NCI-H82 (cell line): ENCODE measurements around the gene SLC39A6.
"Not testable (repeated sequence)": the region's sequence is repeated elsewhere in the genome, so short reads cannot be mapped to it uniquely, and the experiment has no call there.

Source experiments
- DNase-seq: peaks from one replicate; lab custom pipeline; 2025; lab: John Stamatoyannopoulos, UW

Gene SLC39A6

DNA sequence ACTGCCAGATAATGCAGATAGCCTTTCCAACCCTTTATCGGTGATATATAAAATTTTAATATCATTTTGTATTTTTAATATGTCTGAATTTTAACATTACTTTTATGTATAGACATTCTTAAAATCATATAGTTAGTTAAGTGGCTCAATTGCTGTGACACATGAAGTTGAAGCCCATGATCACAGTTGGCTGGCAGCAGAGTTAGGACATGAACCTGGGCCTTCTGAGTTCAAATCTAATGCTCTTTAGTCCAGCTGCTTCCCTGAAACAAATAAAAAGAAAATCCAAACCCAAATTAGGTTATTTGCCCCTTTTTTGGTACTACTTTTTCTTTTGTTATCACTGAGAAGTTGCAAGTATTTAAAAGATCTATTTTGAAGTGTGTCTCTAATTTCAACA lies 6.1 kb upstream of the SLC39A6 start:
- no peak for DNase-seq

DNA sequence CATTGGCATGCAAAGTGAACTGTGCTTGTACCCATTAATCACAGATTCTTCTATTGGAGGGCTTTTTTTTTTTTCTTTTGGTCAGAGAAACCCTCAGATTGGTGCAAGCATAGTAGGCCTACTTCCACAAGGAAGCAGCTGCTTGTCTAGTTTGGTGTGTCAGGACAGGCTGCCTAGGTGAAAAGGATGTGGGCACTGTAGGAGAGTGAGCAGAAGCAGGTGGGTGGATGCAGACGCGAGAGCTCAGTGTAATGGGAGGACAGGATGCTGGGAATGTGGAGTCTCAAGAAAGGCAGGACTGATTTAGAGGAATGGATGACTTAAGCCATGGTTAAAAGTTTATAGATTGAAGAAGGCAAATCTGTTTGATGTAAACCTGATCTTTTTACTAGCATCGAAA lies 3.6 kb upstream of the SLC39A6 start:
- DNase-seq, result no peak

DNA sequence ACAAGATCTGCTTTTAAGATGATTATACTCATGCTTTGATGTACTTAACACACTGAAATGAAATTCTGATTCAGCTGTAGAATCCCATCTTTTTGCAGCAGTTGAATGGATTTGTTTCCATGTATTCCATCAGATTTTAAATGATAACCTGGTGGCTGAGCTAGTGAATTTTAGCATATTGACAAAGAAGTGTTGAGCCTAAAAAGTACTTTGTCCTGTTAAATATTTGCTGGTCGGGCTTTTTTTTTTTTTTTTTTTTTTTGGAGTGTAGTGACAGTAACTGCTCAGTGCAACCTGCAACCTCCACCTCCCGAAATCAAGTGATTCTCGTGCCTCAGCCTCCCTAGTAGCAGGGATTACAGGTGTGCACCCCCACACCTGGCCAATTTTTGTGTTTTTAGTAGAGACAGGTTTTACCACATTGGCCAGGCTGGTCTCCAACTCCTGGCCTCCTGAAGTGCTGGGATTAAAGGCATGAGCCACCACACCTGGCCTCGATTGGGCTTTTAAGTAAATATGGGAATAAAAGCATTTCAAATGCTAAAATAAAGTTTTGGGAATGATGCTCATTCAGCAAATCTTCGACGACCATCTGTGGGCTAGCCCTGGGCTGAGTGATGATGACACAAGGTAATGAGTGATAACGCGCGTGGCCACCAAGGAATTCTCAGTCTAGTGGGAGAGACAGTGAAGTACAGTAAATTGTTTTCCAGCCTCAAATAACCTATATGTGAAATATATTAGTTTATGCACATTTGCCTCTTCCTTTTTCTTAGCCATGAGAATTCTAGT lies 2.7 kb upstream of the SLC39A6 start:
- DNase-seq, result no peak

DNA sequence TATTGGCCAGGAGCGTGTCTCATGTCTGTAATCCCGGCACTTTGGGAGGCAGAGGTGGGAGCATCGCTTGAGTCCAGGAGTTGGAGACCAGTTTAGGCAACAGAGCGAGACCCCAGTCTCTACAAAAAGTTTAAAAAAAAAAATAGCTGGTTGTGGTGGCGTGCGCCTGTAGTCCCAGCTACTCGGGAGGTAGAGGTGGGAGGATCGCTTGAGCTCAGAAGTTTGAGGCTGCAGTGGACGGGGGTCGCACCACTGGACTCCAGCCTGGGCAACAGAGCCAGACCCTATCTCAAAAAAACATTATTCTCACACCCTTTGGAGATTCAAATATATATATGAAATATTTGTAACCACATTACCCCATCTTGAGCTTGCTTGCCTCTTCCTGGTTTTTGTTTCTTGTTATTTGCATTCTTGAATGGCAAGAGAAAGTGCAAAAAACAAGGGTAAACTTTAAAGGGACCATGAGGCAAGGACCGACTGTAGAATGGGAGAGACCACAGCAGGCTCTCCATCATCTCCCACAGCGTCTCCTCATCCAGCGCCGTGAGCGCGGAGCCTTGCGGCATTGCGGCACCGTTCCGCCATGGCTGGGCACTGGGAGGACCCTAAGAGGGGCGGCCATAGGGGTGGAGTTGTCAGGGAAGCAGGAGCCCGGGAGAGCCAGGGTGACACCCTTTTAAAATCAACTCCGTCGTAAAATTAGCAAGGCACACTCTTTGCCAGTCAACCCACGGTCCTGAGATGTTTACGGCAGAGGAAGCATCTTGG lies 1.9 kb upstream of the SLC39A6 start:
- DNase-seq, result peak; percentile 4

DNA sequence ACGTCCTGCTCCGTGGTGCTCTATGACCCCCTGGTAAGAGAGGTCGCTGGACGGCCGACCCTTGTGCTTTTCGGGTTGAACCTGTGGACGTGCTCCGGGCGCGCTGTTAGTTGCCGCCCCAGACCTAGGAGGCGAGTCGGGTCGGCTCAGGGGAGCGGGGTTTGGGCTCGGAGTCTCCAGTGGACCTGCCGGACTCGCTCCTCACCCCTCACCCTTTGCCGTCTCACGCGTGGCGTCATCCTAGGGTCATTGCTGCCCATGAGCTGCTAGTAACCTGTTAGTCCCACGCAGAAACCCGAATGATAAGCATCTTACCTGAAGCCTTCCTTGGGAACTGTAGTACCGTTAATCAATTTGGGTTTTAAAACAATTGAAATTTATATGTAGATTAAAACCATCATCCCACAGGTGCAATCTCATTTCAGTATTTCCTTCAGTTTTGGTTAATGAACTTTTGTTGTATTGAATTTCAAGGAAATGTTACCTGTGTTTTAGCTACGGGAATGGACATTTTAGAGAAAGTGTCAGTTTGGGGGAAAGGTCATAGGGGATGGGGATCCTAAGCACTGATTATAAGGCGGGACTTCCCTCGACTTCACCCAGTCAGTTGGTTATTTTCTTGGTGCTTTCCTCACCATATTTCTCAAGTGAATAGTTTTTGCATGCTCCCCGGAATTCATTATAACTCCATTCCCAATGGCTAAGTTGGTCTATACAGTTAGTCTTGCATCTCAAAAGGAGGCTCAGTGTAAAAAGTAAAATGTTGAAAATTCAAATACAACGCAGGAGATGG lies 1.1 kb upstream of the SLC39A6 start:
- DNase-seq, result peak; percentile 3

DNA sequence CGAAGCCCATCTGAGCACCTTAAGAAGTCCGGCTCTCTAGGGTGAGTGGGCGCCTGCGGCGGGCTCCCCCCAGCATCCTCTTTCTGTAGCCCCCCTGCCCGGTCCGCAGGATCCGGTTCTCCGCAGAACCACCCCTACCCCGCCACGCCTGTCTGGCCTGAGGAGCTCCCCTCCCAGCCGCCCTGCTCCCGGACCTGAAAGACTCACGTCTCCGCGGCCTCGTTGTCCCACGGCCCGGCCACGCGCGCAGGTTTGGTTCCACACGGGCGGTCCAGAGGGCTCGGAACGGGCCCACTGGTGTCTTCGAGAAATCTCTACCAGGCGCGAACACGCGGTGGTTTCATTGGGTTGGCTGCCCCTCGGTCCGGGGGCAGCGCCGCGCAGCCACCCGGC lies 237 bp downstream of the SLC39A6 start:
- DNase-seq, result no peak

DNA sequence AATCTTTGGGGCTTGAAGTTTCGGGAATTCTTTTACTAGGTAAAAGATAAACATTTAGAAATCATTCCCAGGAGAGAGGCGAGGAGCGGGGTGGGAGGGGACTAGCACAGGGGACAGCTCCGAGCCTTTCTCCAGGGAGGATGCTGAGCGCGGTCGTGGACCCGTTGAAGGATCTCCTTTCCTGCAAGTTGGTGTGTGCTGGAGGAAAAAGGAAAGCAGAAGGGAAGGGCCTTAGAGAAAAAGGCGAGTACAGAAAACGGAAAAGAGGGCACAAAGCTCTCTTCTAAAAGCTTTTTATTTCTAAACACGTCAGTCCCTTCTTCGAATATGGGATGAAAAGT lies 640 bp downstream of the SLC39A6 start:
- DNase-seq, result peak; percentile 40

DNA sequence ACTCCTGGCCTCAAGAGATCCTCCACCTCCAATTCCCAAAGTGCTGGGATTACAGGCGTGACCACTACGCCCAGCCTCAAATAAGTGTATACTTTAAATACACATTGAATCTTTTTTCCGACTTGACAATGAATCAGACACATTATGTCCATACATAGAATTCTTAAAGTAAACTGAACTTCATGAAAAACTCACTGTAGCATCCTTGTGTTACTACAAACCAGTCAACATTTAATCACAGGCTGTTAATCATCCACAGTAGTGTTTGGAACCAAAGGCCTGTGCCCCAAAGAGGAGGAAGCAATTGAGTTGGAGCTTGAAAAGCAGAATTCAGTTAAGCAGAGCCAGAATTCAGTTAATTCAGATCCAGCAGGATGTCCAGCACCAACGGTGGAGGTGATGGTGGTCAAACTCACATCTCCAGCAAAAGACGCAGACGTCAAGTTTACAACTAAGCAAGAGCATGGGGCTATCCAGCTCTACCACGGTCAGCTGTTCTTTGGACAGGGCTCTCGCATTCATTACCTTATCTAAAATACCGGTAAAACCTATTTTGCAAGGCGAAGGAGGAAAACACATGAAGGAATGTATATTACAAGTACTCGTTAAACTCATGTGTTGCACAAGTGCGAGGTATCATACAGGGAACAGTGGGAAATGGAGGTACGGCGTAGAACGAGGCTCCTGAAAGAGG lies 1.2 kb downstream of the SLC39A6 start:
- peak; percentile 34 for DNase-seq

DNA sequence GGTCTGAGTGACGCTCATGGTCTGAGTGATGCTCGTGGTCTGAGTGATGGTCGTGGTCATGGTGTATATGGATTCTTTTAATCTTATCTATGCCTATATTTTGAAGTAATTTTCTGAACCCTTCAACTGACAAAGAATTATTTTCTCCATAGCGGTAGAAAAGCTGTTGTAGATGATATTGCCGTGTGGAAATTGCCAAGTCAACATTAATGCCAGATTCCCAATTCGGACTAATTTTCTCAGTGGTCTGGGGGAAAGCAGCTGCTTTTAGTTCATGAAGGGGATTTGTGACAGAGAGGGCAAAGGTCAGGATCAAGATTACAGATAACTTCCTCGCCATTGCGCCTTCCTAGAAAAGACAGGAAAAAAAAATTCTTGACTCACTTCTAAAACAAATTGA lies 2.5 kb downstream of the SLC39A6 start:
- DNase-seq, result no peak

DNA sequence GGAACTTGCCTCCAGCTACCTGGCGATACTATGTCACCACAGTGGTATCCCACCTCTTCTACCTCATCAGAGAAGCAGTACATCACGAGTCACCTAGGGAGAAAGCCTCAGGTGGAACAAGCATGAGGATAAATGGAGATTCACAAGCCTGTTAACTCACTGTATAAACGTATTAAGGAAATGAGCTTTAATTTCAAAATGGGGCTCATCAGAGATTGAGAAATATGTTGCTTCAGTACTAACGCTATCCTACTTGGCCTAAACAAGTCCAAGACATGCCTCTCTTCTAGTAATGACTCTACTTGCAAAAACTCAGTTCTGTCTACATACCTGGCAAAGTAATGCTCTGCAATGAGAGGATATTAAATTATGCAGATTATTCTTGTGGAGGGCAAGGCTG lies 4.3 kb downstream of the SLC39A6 start:
- DNase-seq, result no peak

DNA sequence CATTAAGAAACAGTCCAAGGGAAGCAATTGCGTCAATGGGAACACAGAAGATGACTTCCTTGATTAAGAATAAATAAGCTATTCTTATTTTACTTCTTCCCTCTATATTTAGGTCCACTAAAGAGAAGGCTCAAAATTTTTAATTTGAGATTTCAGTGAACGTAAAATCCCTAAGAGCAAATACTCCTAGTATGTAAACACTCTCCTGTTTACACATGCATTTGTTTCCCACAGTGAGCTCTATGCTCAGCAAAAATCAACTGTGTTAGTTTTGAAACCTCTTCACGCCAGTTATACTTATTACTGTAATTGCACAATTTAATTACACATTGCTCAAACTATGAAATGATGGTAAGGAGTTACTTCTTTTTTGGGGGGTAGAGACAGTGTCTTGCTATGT lies 8.8 kb downstream of the SLC39A6 start:
- DNase-seq, result no peak

DNA sequence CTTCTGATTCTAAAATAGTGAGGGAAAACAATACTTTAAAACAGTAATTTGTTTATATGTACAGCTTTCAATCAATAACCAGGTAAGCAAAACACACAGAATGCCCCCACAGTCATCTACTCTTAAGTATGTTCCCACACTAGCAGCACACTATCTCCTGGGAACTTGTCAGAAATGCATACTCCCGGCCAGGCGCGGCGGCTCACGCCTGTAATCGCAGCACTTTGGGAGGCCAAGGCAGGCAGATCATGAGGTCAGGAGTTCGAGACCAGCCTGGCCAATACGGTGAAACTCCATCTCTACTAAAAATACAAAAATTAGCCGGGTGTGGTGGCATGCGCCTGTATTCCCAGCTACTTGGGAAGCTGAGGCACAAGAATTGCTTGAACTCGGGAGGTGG lies 12.4 kb downstream of the SLC39A6 start:
- DNase-seq, result not testable (repeated sequence)

DNA sequence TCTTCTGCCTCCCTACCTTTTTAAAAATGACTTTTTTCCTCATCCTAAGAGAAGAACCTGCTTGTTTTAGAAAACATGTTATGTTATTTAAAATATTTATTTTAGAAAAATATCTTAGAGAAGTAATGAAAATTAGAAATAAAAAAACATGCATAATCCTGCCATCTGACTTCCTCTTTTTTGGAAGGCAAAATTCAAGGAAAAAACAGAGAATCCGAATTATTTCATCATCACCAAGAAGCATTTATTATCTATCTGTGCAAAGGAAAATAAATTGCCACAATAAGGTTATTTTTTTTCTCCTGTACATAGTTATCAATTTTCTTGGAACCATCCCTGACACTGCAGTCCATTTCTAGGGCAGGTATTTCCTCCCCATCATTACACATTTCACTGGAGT lies 14.4 kb downstream of the SLC39A6 start:
- no peak for DNase-seq

DNA sequence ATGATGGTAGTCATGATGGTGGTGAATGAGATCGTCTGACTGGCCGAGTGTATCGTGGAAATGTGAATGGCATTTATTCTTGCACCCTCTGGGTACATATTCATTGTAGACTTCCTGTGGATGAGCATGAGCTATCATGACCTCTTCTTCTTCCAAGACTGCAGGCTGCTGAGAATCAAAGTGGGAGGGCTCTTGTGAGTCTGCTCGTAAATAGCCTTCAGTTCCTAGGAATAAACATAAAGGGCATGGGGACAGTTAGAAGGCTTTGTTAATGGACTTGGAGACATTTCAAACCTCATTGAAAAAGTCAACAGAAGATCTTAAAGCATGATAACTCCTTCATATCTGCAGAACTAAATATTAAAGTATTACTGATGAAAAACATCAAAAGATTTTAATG lies 14.9 kb downstream of the SLC39A6 start:
- no peak for DNase-seq

DNA sequence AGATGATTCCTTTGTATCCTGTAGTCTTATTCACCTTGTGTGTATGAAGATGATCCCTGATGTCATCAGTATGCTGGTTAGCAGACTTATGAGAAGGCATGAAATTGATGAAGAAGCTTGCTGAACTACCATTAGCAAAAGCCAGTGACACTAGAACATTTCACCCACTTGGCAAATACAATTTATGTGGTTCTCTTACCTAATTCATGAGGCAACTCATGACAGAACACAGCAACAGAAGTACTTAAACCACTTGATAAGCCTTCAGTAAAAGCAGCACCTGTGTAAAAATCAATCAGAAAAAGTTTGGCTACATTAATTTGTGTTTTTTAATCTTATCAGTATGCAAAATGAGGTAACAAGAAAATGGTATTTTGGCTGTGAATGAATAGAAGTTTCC lies 16.8 kb downstream of the SLC39A6 start:
- no peak for DNase-seq

DNA sequence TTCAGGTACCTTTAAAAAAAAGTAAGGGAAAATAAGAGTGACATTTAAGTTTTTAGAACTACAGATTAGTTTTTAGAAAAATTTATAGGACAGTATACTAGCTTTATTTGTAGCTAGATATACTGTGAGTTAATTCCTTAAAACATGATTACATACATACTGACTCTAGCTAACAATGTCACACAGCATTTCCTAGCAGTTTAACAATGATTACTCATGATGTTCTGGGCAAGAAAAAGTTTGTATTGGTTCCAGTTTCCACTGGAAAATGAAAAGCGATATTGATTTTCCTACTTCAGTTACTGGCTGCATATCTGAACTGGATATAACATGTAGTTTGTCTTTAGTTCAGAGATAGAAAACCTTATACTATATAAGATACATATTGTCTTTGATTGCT lies 19.4 kb downstream of the SLC39A6 start:
- no peak for DNase-seq

DNA sequence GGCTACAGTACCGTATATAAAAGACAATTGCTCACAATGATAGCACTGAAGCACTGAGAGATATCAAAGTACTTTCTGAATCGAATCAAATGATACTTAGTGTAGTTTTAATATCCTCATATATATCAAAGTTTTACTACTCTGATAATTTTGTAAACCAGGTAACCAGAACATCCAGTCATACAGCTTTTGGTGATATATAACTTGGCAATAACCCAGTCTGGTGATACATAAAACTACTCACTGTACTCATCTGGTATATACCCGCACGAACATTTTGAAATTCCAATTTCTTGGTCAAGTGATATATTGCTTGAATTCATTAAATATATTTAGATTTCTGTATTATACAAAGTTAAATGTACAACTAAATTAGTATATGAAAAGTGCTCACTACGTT lies 20.5 kb downstream of the SLC39A6 start:
- no peak for DNase-seq

DNA sequence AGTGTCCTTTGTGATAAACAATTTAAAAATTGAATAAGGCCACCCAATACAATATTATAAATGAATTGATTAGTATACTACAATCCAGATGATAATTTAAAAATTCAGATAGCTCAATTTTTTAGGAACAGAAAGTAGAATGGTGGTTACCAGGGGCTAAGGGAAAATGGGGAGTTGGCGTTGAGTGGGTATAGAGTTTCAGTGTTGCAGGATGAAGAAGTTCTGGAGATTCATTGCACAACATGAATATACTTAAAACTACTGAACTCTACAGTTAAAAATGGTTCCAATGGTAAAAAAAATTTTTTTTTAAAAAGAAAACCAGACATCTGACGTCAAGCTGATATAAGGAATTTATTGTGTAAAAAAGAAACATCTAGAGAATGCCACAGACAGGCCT lies 20.9 kb downstream of the SLC39A6 start:
- no peak for DNase-seq

DNA sequence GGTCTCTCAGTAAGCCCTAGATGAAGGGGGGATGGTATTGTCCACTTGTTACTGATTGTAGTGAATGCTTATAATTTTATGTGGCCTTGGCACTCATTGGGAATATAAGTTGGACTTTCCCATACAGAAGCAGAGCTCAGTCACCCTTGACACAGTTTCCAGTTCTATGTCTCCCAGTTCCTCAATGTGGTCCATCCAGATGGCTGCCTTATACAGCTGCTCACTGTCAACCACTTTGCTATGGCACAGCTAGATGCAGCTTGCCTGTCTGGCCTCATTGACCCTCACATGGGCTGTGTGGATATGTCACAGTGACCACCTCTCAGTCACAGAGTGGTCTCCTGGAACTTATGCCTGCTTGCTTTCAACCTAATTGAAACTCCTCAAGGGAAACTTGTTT lies 21.7 kb downstream of the SLC39A6 start:
- no peak for DNase-seq

DNA sequence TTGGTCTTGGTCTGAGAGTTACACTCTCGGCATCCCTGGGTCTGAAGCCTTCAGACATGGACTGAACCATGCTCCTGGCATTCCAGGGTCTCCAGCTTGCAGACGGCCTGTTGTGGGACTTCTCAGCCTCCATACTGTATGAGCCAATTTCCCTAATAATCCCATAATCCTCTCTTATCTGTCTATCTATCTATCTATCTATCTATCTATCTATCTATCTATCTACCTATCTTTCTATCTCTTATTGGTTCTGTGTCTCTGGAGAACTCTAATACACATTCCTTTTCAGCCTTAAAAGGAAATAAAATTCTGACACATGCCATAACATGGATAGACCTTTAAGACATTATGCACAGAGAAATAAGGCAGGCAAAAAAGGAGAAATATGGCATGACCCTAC lies 24.4 kb downstream of the SLC39A6 start:
- no peak for DNase-seq

DNA sequence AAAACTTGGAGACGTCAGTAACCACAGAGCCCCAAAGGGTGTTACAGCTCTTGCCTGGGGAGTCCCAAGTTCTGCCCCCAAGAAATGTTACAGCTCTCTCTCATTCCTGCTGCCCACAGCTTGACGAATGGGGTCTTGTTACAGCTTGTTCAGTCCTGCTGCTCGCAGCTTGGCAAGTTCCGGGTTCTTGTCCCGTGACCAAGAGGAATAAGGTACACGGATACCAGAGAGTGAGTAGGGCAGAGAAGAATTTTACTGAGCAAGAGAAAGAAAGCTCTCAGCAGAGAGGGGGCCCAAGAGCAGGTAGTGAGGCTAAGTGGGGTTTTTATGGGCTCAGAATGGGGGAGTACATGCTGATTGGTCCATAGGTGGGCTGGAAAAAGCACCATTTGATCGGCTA lies 27.2 kb downstream of the SLC39A6 start:
- no peak for DNase-seq

DNA sequence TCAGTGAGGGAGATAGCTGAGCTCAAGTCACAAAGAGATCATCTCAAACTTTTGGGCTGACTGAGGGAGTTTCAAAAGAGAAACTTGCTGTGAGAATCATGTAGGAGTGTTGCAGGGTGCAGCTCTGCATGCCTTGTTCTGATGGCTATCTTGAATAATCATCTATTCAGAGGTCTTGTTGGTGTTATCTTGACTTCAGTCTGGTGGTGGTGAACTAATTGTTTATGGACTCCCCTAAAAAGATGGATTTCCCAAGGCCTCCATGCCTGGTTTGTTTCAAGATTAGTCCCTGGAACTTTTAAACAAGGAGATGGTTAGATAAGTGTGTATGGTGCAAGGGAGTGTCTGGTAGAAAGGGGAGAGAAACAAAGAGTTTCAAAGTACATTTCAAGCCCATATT lies 29.8 kb downstream of the SLC39A6 start:
- DNase-seq, result no peak
